ENCODE data around the gene ANKRD33.

ANKRD33 gene

DNA sequence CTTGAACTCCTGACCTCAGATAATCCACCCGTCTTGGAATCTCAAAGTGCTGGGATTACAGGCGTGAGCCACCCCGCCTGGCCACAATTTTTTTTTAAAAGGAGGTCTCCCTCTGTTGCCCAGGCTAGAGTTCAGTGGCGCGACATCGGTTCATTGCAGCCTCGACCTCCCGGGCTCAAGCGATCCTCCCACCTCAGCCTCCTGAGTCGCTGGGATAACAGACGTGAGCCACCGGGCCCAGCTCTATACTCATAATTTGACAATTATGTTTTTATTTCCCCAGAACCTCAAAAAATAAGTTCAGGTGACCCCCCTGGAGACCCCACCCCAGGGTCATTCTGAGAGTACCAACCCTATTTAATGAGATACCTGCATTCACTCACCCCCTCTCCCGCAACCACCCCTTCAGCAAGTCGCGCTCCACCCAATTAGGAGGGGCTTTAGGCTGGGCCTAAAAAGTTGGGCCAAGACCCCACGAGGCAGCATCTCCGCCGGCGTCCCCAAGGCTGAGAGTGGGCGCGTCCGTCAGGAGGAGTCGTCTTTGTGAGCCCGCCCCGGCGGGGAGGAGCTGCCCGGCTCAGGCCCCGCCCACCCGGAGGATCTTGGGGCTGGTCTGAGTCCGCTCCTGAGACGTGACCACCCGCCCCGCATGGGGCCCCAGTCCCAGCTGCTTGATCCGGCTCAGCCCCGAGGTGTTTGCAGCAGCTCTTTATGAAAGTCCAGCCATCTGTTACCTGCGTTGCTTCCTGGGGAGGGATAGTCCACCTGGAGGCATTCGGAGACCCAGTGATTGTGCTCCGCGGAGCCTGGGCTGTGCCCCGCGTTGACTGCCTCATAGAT is at the start of gene ANKRD33:
Gene ANKRD33 (plus strand): TSS at position 628 of the 840 bp plus-strand sequence. CDS start 84 bp downstream, at position 712.
- no peak for DNase-seq (ENCODE audit: low read depth)

GRCh38 chr12:51838762-51839161 is 49.1 kb upstream of the ANKRD33 start:
- no peak for DNase-seq (ENCODE audit: low read depth)

- DNase-seq (ENCODE audit: low read depth): no peak
Measured at GRCh38 chr12:51839310-51839947, 48.5 kb upstream of the ANKRD33 start.

DNA sequence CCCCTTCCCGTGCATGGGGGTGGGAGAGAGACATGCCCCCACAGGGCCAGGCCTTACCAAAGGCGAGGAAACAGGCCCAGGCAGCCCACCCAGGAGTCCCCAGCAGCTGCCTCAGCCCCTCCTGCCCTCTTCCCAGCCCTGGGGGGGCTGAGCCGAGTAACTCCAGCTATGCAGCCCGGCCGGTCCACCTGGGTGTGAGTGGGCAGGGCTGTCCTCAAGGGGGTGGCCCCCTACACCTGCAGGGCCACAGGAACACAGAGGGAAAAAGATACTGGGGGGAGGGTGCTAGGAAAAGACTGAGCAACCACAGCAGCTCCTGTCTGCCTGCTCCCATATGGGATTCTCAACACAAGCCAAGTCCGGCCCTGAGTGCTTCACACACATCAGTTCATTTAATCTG is 46.9 kb upstream of the ANKRD33 start:
- DNase-seq (ENCODE audit: low read depth): no peak

- DNase-seq (ENCODE audit: low read depth): no peak
Measured at GRCh38 chr12:51841727-51842126, 46.2 kb upstream of the ANKRD33 start.

GRCh38 chr12:51844854-51845253 is 43.0 kb upstream of the ANKRD33 start:
- no peak for DNase-seq (ENCODE audit: low read depth)

GRCh38 chr12:51845482-51845881 is 42.4 kb upstream of the ANKRD33 start:
- no peak for DNase-seq (ENCODE audit: low read depth)

GRCh38 chr12:51846271-51846691 is 41.6 kb upstream of the ANKRD33 start:
- no peak for DNase-seq (ENCODE audit: low read depth)

- DNase-seq (ENCODE audit: low read depth): no peak
Measured at GRCh38 chr12:51846911-51847642, 40.8 kb upstream of the ANKRD33 start.

GRCh38 chr12:51847643-51848325 is 40.1 kb upstream of the ANKRD33 start:
- DNase-seq (ENCODE audit: low read depth): no peak

DNA sequence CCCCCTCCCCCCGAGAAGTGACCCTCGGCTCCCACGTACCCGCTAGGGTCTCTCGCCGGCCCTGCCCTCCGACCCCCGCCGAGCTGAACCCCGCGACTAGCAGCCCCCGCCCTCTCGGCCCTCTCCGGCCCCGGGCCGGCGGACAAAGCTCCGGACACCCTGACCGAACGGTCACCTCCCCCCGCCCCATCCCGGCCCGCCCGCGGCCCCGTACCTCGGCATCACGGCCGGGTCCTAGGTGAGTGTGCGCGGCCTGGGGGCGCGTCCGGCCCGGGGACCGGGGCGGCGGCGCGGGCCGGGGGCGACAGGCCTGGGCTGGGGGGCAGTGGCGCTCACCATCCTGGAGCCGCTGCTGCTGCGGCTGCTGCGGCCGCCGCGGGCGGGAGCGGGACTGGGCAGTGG is 39.6 kb upstream of the ANKRD33 start, which contains the start of gene FIGNL2:
Gene FIGNL2 (minus strand): TSS at position 393 of the 402 bp plus-strand sequence. CDS start 26,305 bp downstream, outside the sequence.
- no peak for DNase-seq (ENCODE audit: low read depth)

DNA sequence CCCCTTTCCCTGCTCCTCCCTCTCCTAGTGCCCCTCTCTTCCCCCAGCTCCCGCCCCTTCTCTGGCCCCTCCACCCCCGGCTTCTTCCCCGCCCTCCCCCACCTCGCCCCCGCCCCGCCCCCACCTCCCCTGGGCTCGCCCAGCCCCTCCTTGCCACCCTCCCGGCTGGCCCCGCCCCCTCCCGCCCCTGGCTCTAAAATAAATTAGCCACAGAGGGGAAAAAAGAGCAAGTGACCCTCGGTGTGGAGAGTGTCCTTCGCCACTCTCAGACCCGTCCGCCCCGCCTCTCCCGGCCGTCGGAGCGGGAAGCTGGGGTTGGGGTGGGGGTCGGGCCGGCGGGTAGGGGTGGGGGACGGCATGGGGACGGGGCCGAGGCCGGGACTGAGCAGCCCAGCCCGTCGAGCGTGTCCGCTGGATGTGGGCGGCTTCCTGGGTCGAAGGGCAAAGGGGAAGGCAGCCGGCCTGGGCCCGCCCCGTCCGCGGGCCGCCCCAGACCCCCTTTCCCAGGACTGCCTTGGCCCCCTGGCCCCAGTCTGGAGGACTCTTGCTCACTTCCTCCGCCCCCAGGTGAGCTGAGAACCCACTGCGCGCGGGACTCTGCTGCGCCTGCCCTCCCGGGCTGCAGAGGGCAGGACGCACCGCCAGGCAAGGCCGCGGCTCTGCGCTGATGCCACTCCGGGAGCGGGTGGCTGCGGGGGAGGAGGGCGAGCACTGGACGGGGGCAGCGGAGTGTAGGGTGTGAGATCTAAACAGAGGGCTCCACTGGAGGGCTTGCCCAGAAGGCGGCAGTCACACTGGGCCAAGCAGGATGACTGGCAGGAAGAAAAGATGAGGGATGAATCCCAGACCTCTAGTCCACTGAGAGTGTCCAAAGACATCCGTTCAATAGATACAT is 38.8 kb upstream of the ANKRD33 start:
- no peak for DNase-seq (ENCODE audit: low read depth)

DNA sequence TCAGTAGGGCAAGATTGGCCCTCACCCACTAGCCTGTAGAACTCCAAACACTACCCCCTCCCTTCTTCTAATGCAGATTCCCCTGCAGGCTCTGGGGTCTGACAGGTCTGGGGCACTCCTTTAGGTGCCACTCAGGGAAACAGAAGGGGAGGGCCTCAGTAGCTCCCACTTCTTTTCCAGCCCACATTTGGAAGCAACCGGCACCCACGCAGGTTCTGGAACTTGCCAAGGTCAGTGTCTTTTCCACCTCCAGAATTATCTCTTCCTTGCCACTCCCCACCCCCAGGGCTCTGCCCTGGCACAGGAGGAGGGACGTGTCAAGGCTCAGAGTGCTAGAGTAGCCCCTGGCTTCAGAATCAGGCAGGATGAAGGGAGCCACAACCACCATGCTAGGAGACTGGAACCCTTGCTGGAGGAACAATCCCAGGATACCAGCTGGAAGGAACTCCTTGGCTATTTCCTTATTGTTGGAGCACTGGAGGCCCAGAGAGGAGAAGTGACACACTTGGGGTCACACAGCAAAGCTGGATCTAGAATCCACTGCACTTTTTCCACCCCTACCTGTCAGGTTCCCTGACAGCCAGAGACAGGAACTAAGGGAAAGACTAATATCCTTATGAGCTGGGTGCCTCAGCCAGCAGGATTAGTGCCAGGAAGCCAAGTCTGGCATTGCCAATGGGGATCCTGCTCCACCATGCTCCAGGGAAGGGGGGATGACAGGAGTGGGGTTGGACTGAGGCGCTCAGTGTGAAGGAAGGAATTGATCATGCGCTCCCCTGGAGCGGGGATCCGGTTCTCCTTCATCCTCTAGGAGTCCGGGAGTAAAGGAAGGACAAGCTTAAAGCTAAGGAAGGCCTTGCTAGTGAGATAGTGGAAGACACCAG is 37.6 kb upstream of the ANKRD33 start:
- no peak for DNase-seq (ENCODE audit: low read depth)

- DNase-seq (ENCODE audit: low read depth): no peak
Measured at GRCh38 chr12:51850965-51851299, 37.0 kb upstream of the ANKRD33 start.

DNA sequence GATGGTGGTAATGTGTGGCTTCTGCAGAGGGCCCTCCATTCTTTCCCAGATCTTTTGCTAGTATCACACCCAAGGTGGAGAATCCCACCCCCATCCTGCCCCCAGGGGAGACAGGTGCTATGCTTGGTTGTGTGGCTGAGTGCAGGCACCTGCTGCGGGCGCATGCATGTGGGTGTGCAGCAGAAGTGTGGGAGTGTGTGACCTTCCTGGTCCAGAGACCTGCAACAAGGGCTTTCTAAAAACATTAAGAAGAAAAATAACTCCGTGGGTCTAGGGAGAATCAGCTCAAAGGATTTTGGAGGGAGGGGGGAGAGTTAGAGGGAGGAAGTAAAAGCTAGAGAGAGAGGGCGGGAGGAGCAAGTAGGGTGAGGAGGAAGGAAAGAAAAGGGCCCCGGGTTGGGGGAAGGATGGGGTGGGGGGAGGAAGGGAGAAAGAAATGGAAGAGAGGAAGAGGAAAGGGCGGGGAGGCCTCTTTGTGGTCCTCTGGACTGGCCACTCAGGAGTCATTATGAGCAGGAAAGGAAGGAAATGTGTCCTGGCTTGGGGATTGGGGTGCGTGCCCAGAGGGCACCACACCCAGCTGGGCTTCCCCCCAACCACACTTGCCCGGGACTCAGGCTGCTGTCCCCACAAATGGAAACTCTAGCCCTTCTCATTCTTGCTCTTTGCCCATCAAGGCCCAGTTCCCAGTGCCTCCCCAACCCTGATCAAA is 36.3 kb upstream of the ANKRD33 start:
- DNase-seq (ENCODE audit: low read depth): no peak

DNA sequence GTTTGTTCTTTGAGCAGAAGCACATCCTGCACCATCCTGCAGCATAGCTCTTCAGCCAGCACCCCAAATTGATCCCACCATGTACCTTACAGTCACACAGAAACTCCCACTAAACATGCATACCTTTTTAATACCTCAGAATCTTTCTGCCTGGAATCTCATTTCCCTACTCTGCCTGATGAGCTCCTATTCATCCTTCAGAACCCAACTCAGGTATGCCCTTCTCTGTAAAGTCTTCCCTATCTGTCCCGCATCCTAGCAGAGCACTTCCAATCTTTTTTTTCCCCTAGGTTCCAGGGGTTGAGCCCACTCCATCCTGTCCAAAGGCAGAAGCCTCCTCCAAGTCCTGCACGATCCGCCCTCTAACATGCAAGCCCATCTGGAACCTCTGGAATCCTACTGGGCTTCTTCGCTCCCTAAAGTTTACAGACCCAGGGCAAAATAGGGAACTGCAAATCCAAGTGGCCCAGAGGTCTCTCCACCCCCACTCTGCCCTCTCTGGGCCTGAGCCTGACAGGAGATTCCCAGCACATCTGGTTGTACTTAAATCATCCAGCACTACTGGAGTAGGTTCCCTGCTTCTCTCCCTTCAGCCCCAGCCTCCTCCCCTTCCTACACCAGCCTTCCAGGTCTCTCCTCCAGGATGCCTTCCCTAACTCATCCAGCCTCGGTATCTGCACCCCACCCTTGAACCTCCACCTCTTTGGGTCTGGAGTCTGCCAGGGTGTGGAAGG is 35.3 kb upstream of the ANKRD33 start:
- no peak for DNase-seq (ENCODE audit: low read depth)

DNA sequence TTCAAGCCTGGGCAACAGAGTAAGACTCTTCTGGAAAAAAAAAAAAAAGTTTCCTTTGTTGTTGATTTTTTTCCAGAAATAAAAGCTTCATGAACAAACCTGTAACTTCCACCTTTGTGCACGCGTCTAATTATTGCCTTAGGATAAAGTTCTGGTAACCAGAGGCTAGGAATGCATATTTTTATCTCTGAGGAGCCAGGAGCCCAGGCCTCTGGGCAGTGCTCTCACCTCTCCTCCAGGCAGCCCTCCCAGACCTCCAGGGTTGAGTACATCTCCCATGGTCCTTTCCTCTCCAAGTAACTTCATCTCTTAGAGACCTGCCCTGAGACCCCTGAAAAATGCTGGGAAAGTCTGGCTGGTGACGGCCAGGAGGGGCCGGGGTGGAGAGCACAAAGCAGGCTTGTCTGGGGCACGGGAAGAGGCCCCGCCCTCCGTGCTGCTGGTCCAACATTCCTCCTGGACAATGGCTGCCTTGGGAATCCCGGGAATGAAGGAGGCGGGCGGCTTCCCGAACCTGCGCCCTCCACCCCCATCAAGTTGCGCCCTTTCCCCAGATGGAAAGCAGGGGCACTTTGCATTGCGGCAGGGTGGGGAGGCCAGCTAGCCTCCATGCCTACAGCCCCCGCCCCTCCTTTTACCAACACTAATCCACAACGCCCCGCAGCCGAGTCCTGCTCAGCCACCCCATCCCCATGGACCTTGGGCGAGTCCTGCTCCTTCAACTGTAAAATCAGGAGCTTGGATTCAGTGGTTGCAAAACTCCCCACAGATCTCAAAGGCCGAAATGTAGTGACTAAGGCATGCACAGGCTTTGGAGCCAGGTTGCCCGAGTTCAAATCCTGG is 32.1 kb upstream of the ANKRD33 start:
- no peak for DNase-seq (ENCODE audit: low read depth)

DNA sequence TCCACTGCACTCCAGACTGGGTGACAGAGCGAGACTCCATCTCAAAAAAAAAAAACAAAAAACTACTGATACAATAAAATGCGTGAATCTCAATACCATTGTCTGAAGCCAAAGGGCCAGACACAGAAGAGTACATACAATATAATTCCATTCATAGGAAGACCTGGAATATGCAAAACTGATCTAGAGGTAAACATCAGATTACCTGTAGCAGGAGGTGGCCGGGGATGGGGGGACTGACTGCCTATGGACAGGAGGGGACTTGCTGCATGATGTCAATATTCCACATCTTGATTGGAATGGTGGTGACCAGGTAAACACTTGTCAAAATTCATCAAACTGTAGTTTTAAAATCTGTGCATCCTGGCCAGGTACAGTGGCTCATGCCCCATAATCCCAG is 26.9 kb upstream of the ANKRD33 start:
- no peak for DNase-seq (ENCODE audit: low read depth)
